ENCODE measurements around the gene KCTD14.
"Not testable (repeated sequence)": the region's sequence is repeated elsewhere in the genome, so short reads cannot be mapped to it uniquely, and the experiment has no call there.

The KCTD14 gene

GRCh38 chr11:78045851-78046485 lies 22.9 kb upstream of the KCTD14 start:
- peak; percentile 42 for DNase-seq

- no peak for DNase-seq
These were observed 21.6 kb upstream of the KCTD14 start for GRCh38 chr11:78044706-78045105.

- DNase-seq: no peak
These were observed 18.9 kb upstream of the KCTD14 start for GRCh38 chr11:78041843-78042440.

- not testable (repeated sequence) for DNase-seq
These were observed 18.3 kb upstream of the KCTD14 start for GRCh38 chr11:78041380-78041719.

GRCh38 chr11:78040691-78041379 lies 17.8 kb upstream of the KCTD14 start:
- DNase-seq: no peak

GRCh38 chr11:78039919-78040671 lies 17.0 kb upstream of the KCTD14 start:
- DNase-seq: no peak

- no peak for DNase-seq
These were observed 16.4 kb upstream of the KCTD14 start for GRCh38 chr11:78039391-78039918.

- DNase-seq: no peak
These were observed 15.7 kb upstream of the KCTD14 start for GRCh38 chr11:78038697-78039313.

GRCh38 chr11:78037825-78038620 lies 14.9 kb upstream of the KCTD14 start:
- no peak for DNase-seq

- no peak for DNase-seq
These were observed 14.0 kb upstream of the KCTD14 start for GRCh38 chr11:78037056-78037455.

GRCh38 chr11:78036313-78036712 lies 13.2 kb upstream of the KCTD14 start:
- no peak for DNase-seq

GRCh38 chr11:78034623-78035022 lies 11.5 kb upstream of the KCTD14 start:
- DNase-seq: no peak

- no peak for DNase-seq
These were observed 10.0 kb upstream of the KCTD14 start for GRCh38 chr11:78033040-78033439.

- no peak for DNase-seq
These were observed 9.0 kb upstream of the KCTD14 start for GRCh38 chr11:78032090-78032489.

- no peak for DNase-seq
These were observed 8.6 kb upstream of the KCTD14 start for GRCh38 chr11:78031629-78032028.

- DNase-seq: peak; percentile 23
These were observed 7.6 kb upstream of the KCTD14 start for GRCh38 chr11:78030429-78031325.

GRCh38 chr11:78028423-78028822 lies 5.3 kb upstream of the KCTD14 start:
- DNase-seq: not testable (repeated sequence)

- DNase-seq: no peak
These were observed 4.7 kb upstream of the KCTD14 start for GRCh38 chr11:78027759-78028158.

GRCh38 chr11:78025378-78025777 lies 2.3 kb upstream of the KCTD14 start:
- DNase-seq: no peak

GRCh38 chr11:78023426-78023825 lies 350 bp upstream of the KCTD14 start:
- no peak for DNase-seq

GRCh38 chr11:78021611-78022010 lies 1.5 kb downstream of the KCTD14 start:
- DNase-seq: no peak
